Chondrocyte (in vitro differentiated cells): Measurements from ENCODE around the gene PIBF1. TPM values are rescaled to one million over a fixed set of nuclear protein-coding genes. Genes with fewer than 3 reads are reported as not detected.
A peak's percentile ranks its signal among the peaks of the same experiment; 100 is the strongest.
"Not testable (repeated sequence)": the region's sequence is repeated elsewhere in the genome, so short reads cannot be mapped to it uniquely, and the experiment has no call there.

Source experiments
- DNase-seq: peaks from one replicate; pipeline ENCODE4 v3.0.0; 2021; ENCODE audit warnings: mixed read lengths, low spot score
- H3K27ac Mint-ChIP-seq: one replicate; pipeline ENCODE4 v1.8.0; 2021; ENCODE audit warnings: mild to moderate bottlenecking, moderate library complexity, mixed read lengths; ENCODE audit not compliant: unreplicated experiment
- H3K27me3 Mint-ChIP-seq: 2 replicates; pipeline ENCODE4 v1.8.0; 2021; ENCODE audit warnings: low read depth, mixed read lengths
- H3K36me3 Mint-ChIP-seq: 2 replicates; pipeline ENCODE4 v1.8.0; 2021; ENCODE audit warnings: low read depth, mixed read lengths
- H3K4me1 Mint-ChIP-seq: 2 replicates; pipeline ENCODE4 v1.8.0; 2021; ENCODE audit warnings: low read depth, mild to moderate bottlenecking, mixed read lengths
- H3K4me3 Mint-ChIP-seq: one replicate; pipeline ENCODE4 v1.8.0; 2021; ENCODE audit warnings: mild to moderate bottlenecking, moderate library complexity, mixed read lengths; ENCODE audit not compliant: unreplicated experiment
- H3K9me3 Mint-ChIP-seq: 2 replicates; pipeline ENCODE4 v1.8.0; 2021; ENCODE audit warnings: low read depth, mixed read lengths
- CTCF ChIP-seq: fragments of 200-600 bp; sonication (generic); IDR thresholded peaks from 2 replicates; pipeline ENCODE4 v1.5.0; 2021; ENCODE audit warnings: antibody characterized with exemption, mild to moderate bottlenecking, moderate library complexity
- total RNA-seq: library from RNA; stranded (reverse); gene quantifications from 3 replicates; pipeline ENCODE4 v1.2.1, GENCODE V29; 2021

Gene PIBF1
- total RNA-seq, 1 donor from 2014 or later = 18.2 TPM

- DNase-seq = no peak
- peaks cover 6% of the 10 kb centered on the region for H3K4me1 Mint-ChIP-seq
- no peak for TF ChIP-seq CTCF
- H3K36me3 Mint-ChIP-seq = no peaks in the 10 kb centered on the region
- no peaks in the 10 kb centered on the region for H3K27me3 Mint-ChIP-seq
- no peak overlapping the region for H3K27ac Mint-ChIP-seq
- no peaks in the 10 kb centered on the region for H3K9me3 Mint-ChIP-seq
- no peak overlapping the region for H3K4me3 Mint-ChIP-seq
Measured at GRCh38 chr13:73040968-73041596, 259.1 kb downstream of the PIBF1 start.

- H3K4me1 Mint-ChIP-seq = no peaks in the 10 kb centered on the region
- H3K27ac Mint-ChIP-seq = no peak overlapping the region
- DNase-seq = no peak
- H3K36me3 Mint-ChIP-seq = no peaks in the 10 kb centered on the region
- no peaks in the 10 kb centered on the region for H3K27me3 Mint-ChIP-seq
- TF ChIP-seq CTCF = no peak
- no peaks in the 10 kb centered on the region for H3K9me3 Mint-ChIP-seq
- H3K4me3 Mint-ChIP-seq = no peak overlapping the region
Measured at GRCh38 chr13:73045031-73045430, 263.1 kb downstream of the PIBF1 start.

- H3K4me3 Mint-ChIP-seq, H3K36me3 Mint-ChIP-seq, H3K4me1 Mint-ChIP-seq, H3K9me3 Mint-ChIP-seq, H3K27ac Mint-ChIP-seq, DNase-seq, H3K27me3 Mint-ChIP-seq: not testable (repeated sequence)
Measured at GRCh38 chr13:73048615-73049014, 266.7 kb downstream of the PIBF1 start.

- Mint-ChIP-seq H3K9me3 (no peaks in the 10 kb centered on the region), H3K27ac (no peak overlapping the region), H3K4me1 (peaks cover 23% of the 10 kb centered on the region), H3K36me3 (no peaks in the 10 kb centered on the region), H3K27me3 (no peaks in the 10 kb centered on the region), H3K4me3 (no peak overlapping the region)
- DNase-seq = no peak
- no peak for TF ChIP-seq CTCF
Measured at GRCh38 chr13:73054712-73055111, 272.8 kb downstream of the PIBF1 start.

GRCh38 chr13:73055813-73056564 is 274.1 kb downstream of the PIBF1 start:
- H3K27ac Mint-ChIP-seq = peak overlapping the region; percentile 43
- no peaks in the 10 kb centered on the region for H3K36me3 Mint-ChIP-seq
- no peak for DNase-seq
- no peak for TF ChIP-seq CTCF
- no peaks in the 10 kb centered on the region for H3K9me3 Mint-ChIP-seq
- no peaks in the 10 kb centered on the region for H3K27me3 Mint-ChIP-seq
- no peak overlapping the region for H3K4me3 Mint-ChIP-seq
- H3K4me1 Mint-ChIP-seq = peaks cover 30% of the 10 kb centered on the region
